ENCODE data around the gene IRS2.

IRS2 gene

GRCh38 chr13:109704771-109705635 lies 81.4 kb downstream of the IRS2 start:
- H3K9me3 ChIP-seq (ENCODE audit: control insufficient read depth, low read length): no peaks in the 10 kb centered on the region
- H3K27ac ChIP-seq: no peak overlapping the region
- no peak overlapping the region for H2AFZ ChIP-seq
- H3K9ac ChIP-seq: no peak overlapping the region
- no peaks in the 10 kb centered on the region for H3K36me3 ChIP-seq (ENCODE audit: control insufficient read depth, insufficient read depth, low read length)
- H3K79me2 ChIP-seq: no peaks in the 10 kb centered on the region
- no peak for TF ChIP-seq CTCF (IDR thresholded peaks at IDR 0.05)
- no peaks in the 10 kb centered on the region for H3K4me1 ChIP-seq
- no peaks in the 10 kb centered on the region for H3K27me3 ChIP-seq (ENCODE audit: control insufficient read depth, insufficient read depth, low read length)
- no peak overlapping the region for H3K4me2 ChIP-seq (ENCODE audit: low read length)
- H3K4me3 ChIP-seq (ENCODE audit: low read depth, low read length): no peak overlapping the region

GRCh38 chr13:109703250-109703649 lies 83.1 kb downstream of the IRS2 start:
- no peaks in the 10 kb centered on the region for H3K27me3 ChIP-seq (ENCODE audit: control insufficient read depth, insufficient read depth, low read length)
- no peak overlapping the region for H3K4me2 ChIP-seq (ENCODE audit: low read length)
- H3K4me1 ChIP-seq: no peaks in the 10 kb centered on the region
- no peak overlapping the region for H3K9ac ChIP-seq
- no peaks in the 10 kb centered on the region for H3K36me3 ChIP-seq (ENCODE audit: control insufficient read depth, insufficient read depth, low read length)
- no peak overlapping the region for H2AFZ ChIP-seq
- H3K27ac ChIP-seq: no peak overlapping the region
- no peaks in the 10 kb centered on the region for H3K79me2 ChIP-seq
- H3K9me3 ChIP-seq (ENCODE audit: control insufficient read depth, low read length): no peaks in the 10 kb centered on the region
- no peak overlapping the region for H3K4me3 ChIP-seq (ENCODE audit: low read depth, low read length)
- TF ChIP-seq CTCF (IDR thresholded peaks at IDR 0.05): no peak
